ENCODE data around the gene C6orf62.

Gene C6orf62

GRCh38 chr6:24666641-24667377 is 52.1 kb downstream of the C6orf62 start, which contains the start of the genes ACOT13 and TDP2 (continued):
- TF ChIP-seq ZNF624 (tag by site-specific recombination; IDR thresholded peaks at IDR 0.05) (no peak), ZNF138 (tag by site-specific recombination; IDR thresholded peaks at IDR 0.05; ENCODE audit: borderline replicate concordance) (no peak), ZNF571 (tag by site-specific recombination; IDR thresholded peaks at IDR 0.05) (no peak), TRIM28 (IDR thresholded peaks at IDR 0.05; ENCODE audit: borderline replicate concordance, low read length) (peak; percentile 57; the same call in 1 of the 2 replicates), ZNF366 (tag by site-specific recombination; conservative IDR thresholded peaks at IDR 0.05) (peak; percentile 90), ZNF501 (tag by site-specific recombination; IDR thresholded peaks at IDR 0.05) (0 out of 2 replicates have a peak, but pooled peaks have one; percentile 76), ZNF792 (tag by site-specific recombination; IDR thresholded peaks at IDR 0.05) (0 out of 2 replicates have a peak, but pooled peaks have one; percentile 19), ZNF26 (tag by site-specific recombination; IDR thresholded peaks at IDR 0.05) (no peak), ZNF600 (tag by site-specific recombination; IDR thresholded peaks at IDR 0.05) (peak; percentile 74), SALL2 (tag by site-specific recombination; IDR thresholded peaks at IDR 0.05; ENCODE audit: borderline replicate concordance) (no peak), ZNF221 (tag by site-specific recombination; IDR thresholded peaks at IDR 0.05; ENCODE audit: borderline replicate concordance) (no peak), ZNF248 (tag by site-specific recombination; IDR thresholded peaks at IDR 0.05) (no peak), FEZF1 (tag by site-specific recombination; IDR thresholded peaks at IDR 0.05) (0 out of 2 replicates have a peak, but pooled peaks have one; percentile 29), ZNF555 (tag by site-specific recombination; conservative IDR thresholded peaks at IDR 0.05) (no peak), KLF10 (tag by site-specific recombination; IDR thresholded peaks at IDR 0.05) (no peak; the same call in 1 of the 2 replicates), ZNF266 (tag by site-specific recombination; IDR thresholded peaks at IDR 0.05; ENCODE audit: low read depth) (no peak), GLIS1 (tag by site-specific recombination; IDR thresholded peaks at IDR 0.05) (peak; percentile 80), SP7 (tag by site-specific recombination; IDR thresholded peaks at IDR 0.05) (peak; percentile 80), ZNF23 (tag by site-specific recombination; IDR thresholded peaks at IDR 0.05; ENCODE audit: borderline replicate concordance) (no peak), ZNF362 (tag by site-specific recombination; IDR thresholded peaks at IDR 0.05) (no peak), BCL6B (tag by site-specific recombination; IDR thresholded peaks at IDR 0.05) (no peak), ZNF112 (tag by site-specific recombination; IDR thresholded peaks at IDR 0.05) (no peak), ZNF704 (tag by site-specific recombination; IDR thresholded peaks at IDR 0.05) (no peak), KLF17 (tag by site-specific recombination; IDR thresholded peaks at IDR 0.05) (peak; percentile 51; the same call in 1 of the 2 replicates), ZNF2 (tag by site-specific recombination; IDR thresholded peaks at IDR 0.05) (peak; percentile 88), REPIN1 (tag by site-specific recombination; IDR thresholded peaks at IDR 0.05; ENCODE audit: low read depth) (peak; percentile 66; the same call in 1 of the 2 replicates), ZFP37 (tag by site-specific recombination; IDR thresholded peaks at IDR 0.05) (peak; percentile 57; the same call in 1 of the 2 replicates), ZNF335 (tag by site-specific recombination; conservative IDR thresholded peaks at IDR 0.05) (peak; percentile 82)
- TF ChIP-seq, protein P1, sequence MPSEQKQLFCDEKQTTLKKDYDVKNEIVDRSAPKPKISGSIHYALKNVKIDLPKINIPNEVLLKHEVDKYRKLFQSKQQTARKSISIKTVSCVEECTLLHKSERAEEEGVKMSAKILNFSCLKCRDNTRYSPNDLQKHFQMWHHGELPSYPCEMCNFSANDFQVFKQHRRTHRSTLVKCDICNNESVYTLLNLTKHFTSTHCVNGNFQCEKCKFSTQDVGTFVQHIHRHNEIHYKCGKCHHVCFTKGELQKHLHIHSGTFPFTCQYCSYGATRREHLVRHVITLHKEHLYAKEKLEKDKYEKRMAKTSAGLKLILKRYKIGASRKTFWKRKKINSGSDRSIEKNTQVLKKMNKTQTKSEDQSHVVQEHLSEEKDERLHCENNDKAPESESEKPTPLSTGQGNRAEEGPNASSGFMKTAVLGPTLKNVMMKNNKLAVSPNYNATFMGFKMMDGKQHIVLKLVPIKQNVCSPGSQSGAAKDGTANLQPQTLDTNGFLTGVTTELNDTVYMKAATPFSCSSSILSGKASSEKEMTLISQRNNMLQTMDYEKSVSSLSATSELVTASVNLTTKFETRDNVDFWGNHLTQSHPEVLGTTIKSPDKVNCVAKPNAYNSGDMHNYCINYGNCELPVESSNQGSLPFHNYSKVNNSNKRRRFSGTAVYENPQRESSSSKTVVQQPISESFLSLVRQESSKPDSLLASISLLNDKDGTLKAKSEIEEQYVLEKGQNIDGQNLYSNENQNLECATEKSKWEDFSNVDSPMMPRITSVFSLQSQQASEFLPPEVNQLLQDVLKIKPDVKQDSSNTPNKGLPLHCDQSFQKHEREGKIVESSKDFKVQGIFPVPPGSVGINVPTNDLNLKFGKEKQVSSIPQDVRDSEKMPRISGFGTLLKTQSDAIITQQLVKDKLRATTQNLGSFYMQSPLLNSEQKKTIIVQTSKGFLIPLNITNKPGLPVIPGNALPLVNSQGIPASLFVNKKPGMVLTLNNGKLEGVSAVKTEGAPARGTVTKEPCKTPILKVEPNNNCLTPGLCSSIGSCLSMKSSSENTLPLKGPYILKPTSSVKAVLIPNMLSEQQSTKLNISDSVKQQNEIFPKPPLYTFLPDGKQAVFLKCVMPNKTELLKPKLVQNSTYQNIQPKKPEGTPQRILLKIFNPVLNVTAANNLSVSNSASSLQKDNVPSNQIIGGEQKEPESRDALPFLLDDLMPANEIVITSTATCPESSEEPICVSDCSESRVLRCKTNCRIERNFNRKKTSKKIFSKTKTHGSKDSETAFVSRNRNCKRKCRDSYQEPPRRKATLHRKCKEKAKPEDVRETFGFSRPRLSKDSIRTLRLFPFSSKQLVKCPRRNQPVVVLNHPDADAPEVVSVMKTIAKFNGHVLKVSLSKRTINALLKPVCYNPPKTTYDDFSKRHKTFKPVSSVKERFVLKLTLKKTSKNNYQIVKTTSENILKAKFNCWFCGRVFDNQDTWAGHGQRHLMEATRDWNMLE (tag by site-specific recombination; conservative IDR thresholded peaks at IDR 0.05; ENCODE audit: low read depth), result peak; percentile 63; the same call in 1 of the 2 replicates

Data from HEK293 (cell line).